Panc1 (cell line): ENCODE measurements around the gene DLG2. TPM values are rescaled to one million over a fixed set of nuclear protein-coding genes. Genes with fewer than 3 reads are reported as not detected.

ENCODE experiments used
- ATAC-seq: fragments of 200-7000 bp; cut with Tn5 transposase; 2 replicates; pipeline ENCODE4 v1.9.1; 2020; ENCODE audit warnings: mild to moderate bottlenecking, moderate library complexity
- BruUV-seq: library from RNA; stranded (reverse); fragments of 400-500 nt; replicated peaks from 2 replicates; lab custom pipeline; 2021; lab: Mats Ljungman, UMichigan
- CTCF ChIA-PET: fragments of 300-600 bp; sonication (Branson Sonifier 250); formaldehyde crosslinking; loops from one replicate; lab custom pipeline; 2022; ENCODE audit warnings: antibody characterized with exemption; lab: Charles Lee
- POLR2A ChIA-PET: fragments of 300-600 bp; sonication (Branson Sonifier 250); formaldehyde crosslinking; loops from one replicate; lab custom pipeline; 2022; ENCODE audit warnings: antibody characterized with exemption; lab: Charles Lee
- DNase-seq: peaks from one replicate; pipeline ENCODE4 v3.0.0-alpha.2; 2010; ENCODE audit warnings: low read depth, low spot score
- H3K27ac ChIP-seq: 2 replicates; pipeline ENCODE4 v1.5.1; 2011; ENCODE audit warnings: mild to moderate bottlenecking, low read length, inconsistent platforms
- H3K27me3 ChIP-seq: fragments of 200-500 bp; sonication (Bioruptor generic); 2 replicates; pipeline ENCODE4 v1.6.0; 2014; ENCODE audit warnings: low read length, inconsistent platforms; ENCODE audit not compliant: control insufficient read depth, insufficient read depth
- H3K36me3 ChIP-seq: fragments of 200-500 bp; sonication (Bioruptor generic); 2 replicates; pipeline ENCODE4 v1.5.1; 2014; ENCODE audit warnings: inconsistent platforms, mild to moderate bottlenecking, low read length, moderate library complexity; ENCODE audit not compliant: control insufficient read depth, insufficient read depth
- H3K4me1 ChIP-seq: 2 replicates; pipeline ENCODE4 v1.5.1; 2011; ENCODE audit warnings: inconsistent platforms, mild to moderate bottlenecking, low read length, moderate library complexity; ENCODE audit not compliant: control insufficient read depth, insufficient read depth
- H3K4me3 ChIP-seq, 2 experiments: 2 replicates each; pipeline ENCODE4 v1.5.1; 2011 to 2012; ENCODE audit warnings: low read depth in 2 of 2, low read length in 2 of 2, mild to moderate bottlenecking in 2 of 2, inconsistent platforms in 1 of 2, moderate library complexity in 1 of 2
- H3K9me3 ChIP-seq: fragments of 200-500 bp; sonication (Bioruptor generic); 2 replicates; pipeline ENCODE4 v1.5.1; 2014; ENCODE audit warnings: low read depth, mild to moderate bottlenecking, inconsistent platforms, low read length, moderate library complexity; ENCODE audit not compliant: control insufficient read depth, insufficient read depth
- CTCF ChIP-seq: fragments of 450-650 bp; IDR thresholded peaks from 2 replicates; pipeline ENCODE4 v1.5.1; 2017; ENCODE audit warnings: mild to moderate bottlenecking
- POLR2AphosphoS5 ChIP-seq: IDR thresholded peaks from 2 replicates; pipeline ENCODE4 v1.6.1; 2012; ENCODE audit warnings: mild to moderate bottlenecking, low read depth, low read length, moderate library complexity
- REST ChIP-seq, 2 experiments: IDR thresholded peaks; 2 replicates each; pipeline ENCODE4 v1.6.1; 2011 to 2012; ENCODE audit warnings: low read depth in 2 of 2, control low read depth in 1 of 2, low read length in 1 of 2, mild to moderate bottlenecking in 1 of 2, moderate library complexity in 1 of 2; ENCODE audit not compliant: insufficient read depth in 1 of 2
- SIN3A ChIP-seq: IDR thresholded peaks from 2 replicates; pipeline ENCODE4 v1.6.1; 2012; ENCODE audit warnings: low read depth, mild to moderate bottlenecking, low read length, moderate library complexity, borderline replicate concordance; ENCODE audit not compliant: insufficient read depth
- TCF7L2 ChIP-seq: IDR thresholded peaks from 2 replicates; pipeline ENCODE4 v1.6.1; 2011; ENCODE audit warnings: mild to moderate bottlenecking, low read depth, low read length, inconsistent platforms
- in situ Hi-C: cut with HindIII; loops from 2 replicates; pipeline ENCODE4 v1.10.0; 2016; ENCODE audit warnings: low sequenced_read_pairs, low pct_unique_long_range_greater_than_20kb
- intact Hi-C: fragments of 100-400 bp; cut with micrococcal nuclease; formaldehyde crosslinking; loops from one replicate; pipeline ENCODE4 v1.10.0; 2022; ENCODE audit not compliant: unreplicated experiment
- total RNA-seq: library from RNA; stranded (reverse); gene quantifications from one replicate; pipeline ENCODE4 v1.2.1, GENCODE V29; 2021; ENCODE audit not compliant: unreplicated experiment

Gene DLG2
- total RNA-seq, 1 experiment from 2014 or later: 4.2 TPM

GRCh38 chr11:83711106-83711527 lies 1916.0 kb downstream of the DLG2 start:
- no peak for DNase-seq
- H3K36me3 ChIP-seq: no peaks in the 10 kb centered on the region
- no peaks in the 10 kb centered on the region for H3K4me1 ChIP-seq
- no TSS peak for BruUV-seq
- intact Hi-C loops (no loop called here), in situ Hi-C loops (no loop called here)
- no peaks in the 10 kb centered on the region for H3K27me3 ChIP-seq
- no peaks in the 10 kb centered on the region for H3K9me3 ChIP-seq
- no peak for ATAC-seq
- H3K4me3 ChIP-seq: no peak overlapping the region
- ChIA-PET CTCF (interaction anchor here (0.6 kb wide), 1 partner anchor 285 kb away, joined by 3 read pairs; no protein-coding TSS in a partner anchor), POLR2A (no interaction called here)
- no peak for TF ChIP-seq CTCF
- no peak for TF ChIP-seq REST (IDR thresholded peaks at IDR 0.05; ENCODE audit: insufficient read depth in 1 of 2, low read depth in 2 of 2, low read length in 1 of 2)
- TF ChIP-seq TCF7L2: no peak
- no peak for TF ChIP-seq SIN3A
- TF ChIP-seq POLR2AphosphoS5: no peak
- no peak overlapping the region for H3K27ac ChIP-seq

GRCh38 chr11:83709434-83709833 lies 1917.7 kb downstream of the DLG2 start:
- H3K36me3 ChIP-seq: no peaks in the 10 kb centered on the region
- no TSS peak for BruUV-seq
- POLR2A ChIA-PET: no interaction called here
- no peaks in the 10 kb centered on the region for H3K27me3 ChIP-seq
- H3K27ac ChIP-seq: no peak overlapping the region
- intact Hi-C loops (no loop called here), in situ Hi-C loops (no loop called here)
- no peaks in the 10 kb centered on the region for H3K9me3 ChIP-seq
- ATAC-seq (no peak), DNase-seq (no peak)
- H3K4me3 ChIP-seq: no peak overlapping the region
- TF ChIP-seq CTCF (no peak), POLR2AphosphoS5 (no peak), TCF7L2 (no peak), SIN3A (no peak), REST (IDR thresholded peaks at IDR 0.05; ENCODE audit: insufficient read depth in 1 of 2, low read depth in 2 of 2, low read length in 1 of 2) (no peak)
- no peaks in the 10 kb centered on the region for H3K4me1 ChIP-seq
- CTCF ChIA-PET: interaction anchor here (0.6 kb wide), 1 partner anchor 858 kb away, joined by 3 read pairs; no protein-coding TSS in a partner anchor
